Right hindlimb (tissue), 1 donor: ENCODE data around the gene PFKP.
A peak's percentile ranks its signal among the peaks of the same experiment; 100 is the strongest.

ENCODE experiments used
- DNase-seq: peaks from one replicate; pipeline ENCODE4 v3.0.0-alpha.2; 2018

Gene PFKP

GRCh38 chr10:3119796-3120459 lies 52.6 kb downstream of the PFKP start:
- DNase-seq: no peak

DNA sequence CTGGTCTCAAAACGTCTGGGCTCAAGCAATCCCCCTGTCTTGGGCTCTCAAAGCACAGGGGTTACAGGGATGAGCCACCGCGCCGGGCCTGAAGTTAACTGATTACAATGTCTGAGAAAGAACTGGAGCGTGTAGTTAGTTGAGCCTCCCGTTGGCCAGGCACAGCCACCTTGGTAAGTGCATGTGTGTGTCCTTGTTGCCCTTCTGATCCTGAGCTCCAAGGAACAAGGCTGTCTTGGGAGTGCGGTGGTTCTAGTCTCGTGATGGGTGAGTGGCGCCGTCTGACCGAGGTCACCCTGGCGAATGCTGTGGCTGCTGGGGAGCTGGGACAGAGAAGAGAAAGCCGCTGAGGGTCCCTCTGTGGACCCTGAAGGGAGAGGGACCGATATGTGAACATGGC lies 54.7 kb downstream of the PFKP start:
- no peak for DNase-seq

- DNase-seq: no peak
These were observed 55.3 kb downstream of the PFKP start for GRCh38 chr10:3122486-3123205.

- DNase-seq: no peak
These were observed 56.4 kb downstream of the PFKP start for GRCh38 chr10:3123571-3124411.

- no peak for DNase-seq
These were observed 57.2 kb downstream of the PFKP start for GRCh38 chr10:3124412-3125175.

DNA sequence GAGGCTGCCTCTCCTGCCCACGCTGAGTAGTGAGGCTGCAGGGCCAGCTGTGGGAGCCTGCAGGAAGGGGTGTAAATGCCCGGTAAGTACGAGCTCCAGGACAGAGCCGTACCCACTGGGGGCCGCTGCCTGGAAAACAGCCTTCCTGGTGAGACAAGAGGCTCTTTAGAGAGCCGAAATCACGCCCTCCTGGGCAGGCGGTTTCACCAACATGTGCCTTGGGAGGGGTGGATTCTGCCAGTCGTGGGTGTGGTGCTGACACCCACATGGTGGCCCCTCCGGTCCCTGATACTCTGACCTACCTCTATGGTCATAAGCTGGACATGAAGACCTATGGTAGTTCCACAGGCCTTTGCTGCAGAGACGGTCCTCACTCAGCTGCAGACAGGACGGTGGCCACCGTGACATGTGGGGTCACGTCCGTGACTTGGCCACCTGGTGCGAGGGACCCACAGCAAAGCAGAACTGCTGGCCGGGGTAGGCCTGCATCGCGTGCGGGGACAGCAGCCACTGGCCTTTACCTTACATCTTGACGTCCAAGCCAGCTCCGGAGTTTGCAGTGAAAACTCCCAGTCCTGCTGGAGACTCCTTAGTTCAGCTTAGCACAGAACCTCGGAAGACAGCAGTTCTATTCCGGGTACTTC lies 58.3 kb downstream of the PFKP start:
- DNase-seq: no peak

DNA sequence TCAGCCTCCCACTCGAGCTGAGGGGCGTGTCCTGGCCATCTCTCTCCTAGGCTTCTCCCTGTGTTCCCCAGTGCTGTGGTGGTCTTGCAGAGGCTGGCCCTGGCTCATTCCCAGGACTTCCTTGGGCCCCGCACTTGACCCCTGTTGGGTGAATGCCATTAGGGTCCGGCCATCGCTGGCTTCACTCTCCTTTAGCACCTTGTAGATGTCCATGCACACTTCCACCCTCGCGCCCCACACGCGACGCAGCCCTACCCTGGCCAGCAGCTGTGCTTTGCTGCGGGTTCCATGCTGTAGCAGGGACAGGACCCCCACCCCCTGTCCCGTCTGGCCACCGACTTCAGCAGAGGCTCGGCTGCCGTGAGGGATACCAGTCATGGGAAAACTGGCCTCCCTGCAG lies 58.9 kb downstream of the PFKP start:
- no peak for DNase-seq

GRCh38 chr10:3126741-3127346 lies 59.5 kb downstream of the PFKP start:
- no peak for DNase-seq

GRCh38 chr10:3127921-3128320 lies 60.6 kb downstream of the PFKP start:
- DNase-seq: no peak

- DNase-seq: no peak
These were observed 61.2 kb downstream of the PFKP start for GRCh38 chr10:3128379-3129130.

DNA sequence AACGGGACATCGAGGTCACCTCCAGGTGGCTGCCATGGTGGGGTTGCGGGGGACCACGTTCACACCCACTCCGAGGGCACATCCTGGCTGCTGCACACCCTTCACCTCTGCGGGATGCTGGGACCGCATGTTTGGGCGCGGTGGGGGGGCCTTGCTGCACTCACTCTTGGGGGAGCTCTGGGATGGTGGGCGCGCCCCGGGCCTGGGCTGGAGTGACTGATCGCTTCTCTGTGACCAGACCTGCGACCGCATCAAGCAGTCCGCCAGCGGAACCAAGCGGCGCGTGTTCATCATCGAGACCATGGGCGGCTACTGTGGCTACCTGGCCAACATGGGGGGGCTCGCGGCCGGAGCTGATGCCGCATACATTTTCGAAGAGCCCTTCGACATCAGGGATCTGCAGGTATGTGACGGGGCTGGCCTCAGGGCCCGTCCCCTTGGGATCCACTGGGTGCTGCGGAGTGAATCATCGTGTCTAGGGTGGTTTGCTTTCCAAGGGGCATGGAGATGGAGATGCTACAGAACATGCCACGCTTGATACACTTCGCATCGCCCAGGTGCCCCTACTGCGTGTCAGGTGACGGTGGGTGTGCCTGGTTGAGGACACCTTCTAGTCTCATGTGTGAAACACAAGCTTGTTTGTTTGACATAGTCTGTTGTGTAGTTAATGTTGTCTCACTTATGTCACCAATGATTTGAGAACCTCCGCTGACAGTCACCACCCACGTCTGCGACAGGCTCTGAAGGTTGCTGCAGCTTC lies 62.4 kb downstream of the PFKP start:
- DNase-seq: no peak

GRCh38 chr10:3131098-3131497 lies 63.8 kb downstream of the PFKP start:
- no peak for DNase-seq

- DNase-seq: no peak
These were observed 65.0 kb downstream of the PFKP start for GRCh38 chr10:3132036-3133025.

DNA sequence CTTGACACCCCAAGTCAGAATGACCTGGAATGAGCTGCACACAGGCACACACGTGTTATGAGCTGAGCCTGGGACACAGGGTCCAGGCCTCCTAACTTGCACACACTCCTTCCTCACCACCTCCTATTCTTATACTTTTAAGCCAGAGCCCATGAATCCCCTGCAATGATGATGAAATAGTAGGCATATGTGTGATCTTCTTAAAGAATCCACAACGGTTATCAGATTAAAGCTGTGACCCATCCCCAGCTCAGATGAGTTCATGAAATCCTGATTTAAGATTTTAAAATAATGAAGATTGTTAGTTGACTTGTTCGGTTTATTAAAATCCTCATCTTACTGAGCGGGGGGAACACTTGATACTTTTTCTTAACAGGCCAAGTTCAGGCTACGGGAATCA lies 66.6 kb downstream of the PFKP start:
- no peak for DNase-seq

GRCh38 chr10:3135006-3135405 lies 67.7 kb downstream of the PFKP start:
- DNase-seq: no peak

DNA sequence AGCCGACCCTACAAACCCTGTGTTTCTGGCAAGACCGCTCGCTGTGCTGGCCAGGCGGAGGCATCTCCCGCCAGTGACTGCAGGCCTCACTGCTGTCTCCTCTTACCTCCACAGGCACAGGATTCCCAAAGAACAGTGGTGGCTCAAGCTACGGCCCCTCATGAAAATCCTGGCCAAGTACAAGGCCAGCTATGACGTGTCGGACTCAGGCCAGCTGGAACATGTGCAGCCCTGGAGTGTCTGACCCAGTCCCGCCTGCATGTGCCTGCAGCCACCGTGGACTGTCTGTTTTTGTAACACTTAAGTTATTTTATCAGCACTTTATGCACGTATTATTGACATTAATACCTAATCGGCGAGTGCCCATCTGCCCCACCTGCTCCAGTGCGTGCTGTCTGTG lies 69.0 kb downstream of the PFKP start:
- DNase-seq: peak; percentile 84

DNA sequence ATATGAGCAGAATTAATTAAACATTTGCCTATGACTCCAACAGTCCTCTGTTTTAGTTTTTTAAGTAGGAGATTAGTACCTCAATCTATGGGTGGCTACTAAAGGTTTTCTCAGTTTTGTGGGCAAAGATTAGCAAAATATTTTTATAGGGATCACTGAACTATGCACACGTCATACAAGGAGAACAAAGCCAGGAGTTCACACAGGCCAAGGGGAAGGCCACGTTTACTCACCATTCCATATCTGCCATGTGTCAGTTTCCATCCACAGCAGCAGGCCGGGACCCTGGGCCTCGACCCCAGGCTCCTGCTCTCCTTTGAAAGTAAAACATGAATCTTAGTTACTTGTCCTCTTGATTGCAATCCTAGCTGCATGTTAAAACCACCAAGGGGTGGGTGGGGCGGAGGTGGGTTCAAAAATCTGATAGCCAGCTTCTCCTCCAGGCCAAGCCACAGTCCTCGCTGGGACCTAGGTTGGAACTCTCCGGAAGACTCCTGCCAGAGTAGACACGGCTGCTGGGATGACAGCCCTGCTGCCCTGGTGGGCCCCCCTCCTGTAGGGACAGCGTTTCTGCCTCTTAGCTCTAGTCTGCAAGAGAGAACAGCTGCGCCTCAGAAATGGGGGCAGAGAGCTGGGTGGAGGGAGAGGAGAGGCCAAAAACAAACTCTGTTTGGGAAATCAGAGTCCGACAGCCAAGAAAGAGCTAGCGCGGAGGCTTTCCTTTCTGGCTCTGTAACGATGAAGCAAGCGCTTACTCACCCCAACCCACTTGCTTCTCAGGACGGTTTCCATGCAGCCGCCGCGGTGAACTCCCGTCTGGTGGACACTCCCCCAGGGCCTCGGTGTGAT lies 69.6 kb downstream of the PFKP start:
- DNase-seq: peak; percentile 90
